HG02938 (cell line): Measurements from ENCODE around the gene KRT3.

Experiments used
- ATAC-seq: cut with Tn5 transposase; IDR thresholded peaks from one replicate; pipeline ENCODE4 v1.9.1; 2021; ENCODE audit warnings: mild to moderate bottlenecking, moderate library complexity; ENCODE audit not compliant: unreplicated experiment

The KRT3 gene

GRCh38 chr12:52814710-52815155 lies 18.8 kb upstream of the KRT3 start:
- no peak for ATAC-seq

GRCh38 chr12:52813885-52814709 lies 18.2 kb upstream of the KRT3 start, which contains the start of gene KRT4:
Gene KRT4 (minus strand): TSS chr12:52814116. CDS start chr12:52814058, 58 bp downstream.
- ATAC-seq: no peak

- no peak for ATAC-seq
These were observed 17.4 kb upstream of the KRT3 start for GRCh38 chr12:52813203-52813819.

GRCh38 chr12:52812749-52813148 lies 16.8 kb upstream of the KRT3 start:
- ATAC-seq: no peak

DNA sequence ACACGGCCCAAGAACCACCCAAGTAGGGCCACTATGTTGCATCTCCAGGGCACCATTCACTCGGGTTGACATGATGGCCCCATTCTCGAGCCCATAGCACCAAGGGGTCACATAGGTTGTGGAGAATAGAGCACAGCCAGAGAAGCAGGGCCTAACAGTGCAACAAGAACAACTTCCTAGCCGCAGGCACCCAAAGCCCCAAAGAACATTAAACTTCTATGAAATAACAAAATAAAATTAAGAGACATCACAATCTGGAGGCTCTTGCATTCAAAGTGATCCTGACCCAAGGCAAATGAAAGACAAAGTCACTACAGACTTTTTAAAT lies 16.1 kb upstream of the KRT3 start:
- no peak for ATAC-seq

DNA sequence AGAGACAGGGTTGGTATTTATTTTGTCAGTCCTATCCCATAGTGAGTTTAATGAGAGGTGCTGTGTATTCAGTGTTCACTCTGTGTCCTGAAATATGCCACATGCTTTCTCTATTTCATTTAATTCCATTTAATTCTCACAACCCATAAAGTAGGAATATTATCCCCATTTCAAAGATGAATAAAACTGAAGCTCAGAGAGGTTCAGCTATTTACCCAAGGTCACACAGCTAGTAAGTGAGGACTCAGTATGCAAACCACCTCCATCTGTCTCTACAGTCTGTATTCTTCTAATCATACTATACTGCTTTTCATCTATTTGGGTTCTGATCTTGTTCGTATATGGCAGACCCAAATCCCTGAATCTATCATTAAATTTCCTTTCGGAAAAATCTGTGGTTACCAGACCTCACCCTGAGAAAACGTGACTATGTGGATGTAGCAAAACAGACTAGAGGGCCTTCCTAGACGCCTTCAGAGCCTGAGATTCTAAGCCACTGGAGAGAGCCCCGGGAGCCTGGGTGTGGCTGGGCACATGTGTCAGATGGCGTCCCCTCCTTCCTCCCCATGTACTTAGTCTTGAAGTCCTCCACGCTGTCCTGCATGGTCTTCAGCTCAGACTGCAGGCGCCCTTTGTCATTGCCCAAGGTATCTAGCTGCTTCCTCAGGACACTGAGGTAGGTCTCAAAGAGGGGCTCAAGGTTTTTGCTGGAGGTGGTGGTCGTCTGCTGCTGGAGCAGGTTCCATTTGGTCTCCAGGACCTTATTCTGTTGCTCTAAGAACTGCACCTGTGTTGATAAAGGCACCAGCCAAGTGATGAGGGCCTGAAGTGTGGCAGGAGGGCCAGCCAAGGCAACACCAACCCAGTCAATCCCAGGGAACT lies 15.5 kb upstream of the KRT3 start:
- ATAC-seq: no peak

DNA sequence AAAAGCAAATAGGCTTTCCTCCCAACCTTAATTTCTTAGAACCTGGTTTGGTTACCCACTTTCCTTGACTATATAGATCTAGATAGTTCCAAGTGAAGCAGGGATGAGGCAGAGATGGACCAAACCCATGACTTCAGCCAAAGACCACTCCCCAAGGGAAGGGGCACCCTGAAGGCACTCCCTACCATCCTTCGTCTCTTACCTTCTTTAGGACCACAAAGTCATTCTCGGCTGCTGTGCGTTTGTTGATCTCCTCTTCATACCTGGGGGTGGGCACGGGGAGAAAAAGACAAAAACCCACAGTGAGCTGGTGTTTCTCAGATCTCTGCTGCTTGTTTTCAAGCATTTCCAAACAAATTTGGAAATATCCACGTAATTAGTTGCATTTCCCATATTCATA lies 14.6 kb upstream of the KRT3 start:
- no peak for ATAC-seq

DNA sequence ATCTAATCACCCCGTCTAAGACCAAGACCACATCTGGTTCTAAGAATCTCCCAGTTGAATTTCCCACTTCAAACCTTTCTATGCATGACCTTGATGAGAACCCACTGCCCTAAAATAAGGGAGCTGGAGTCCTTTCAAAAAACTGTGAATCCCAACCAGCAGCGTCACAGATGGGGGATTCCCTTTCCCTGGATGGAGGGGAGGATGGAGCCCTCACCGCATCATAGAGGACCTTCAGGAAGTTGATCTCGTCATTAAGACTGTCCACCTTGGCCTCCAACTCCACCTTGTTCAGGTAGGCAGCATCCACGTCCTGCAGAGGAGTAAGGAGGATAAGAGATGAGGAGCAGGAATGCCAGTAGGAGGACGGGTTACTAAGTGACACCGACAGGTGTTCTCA lies 13.2 kb upstream of the KRT3 start:
- no peak for ATAC-seq

GRCh38 chr12:52808573-52809160 lies 12.8 kb upstream of the KRT3 start:
- ATAC-seq: no peak

DNA sequence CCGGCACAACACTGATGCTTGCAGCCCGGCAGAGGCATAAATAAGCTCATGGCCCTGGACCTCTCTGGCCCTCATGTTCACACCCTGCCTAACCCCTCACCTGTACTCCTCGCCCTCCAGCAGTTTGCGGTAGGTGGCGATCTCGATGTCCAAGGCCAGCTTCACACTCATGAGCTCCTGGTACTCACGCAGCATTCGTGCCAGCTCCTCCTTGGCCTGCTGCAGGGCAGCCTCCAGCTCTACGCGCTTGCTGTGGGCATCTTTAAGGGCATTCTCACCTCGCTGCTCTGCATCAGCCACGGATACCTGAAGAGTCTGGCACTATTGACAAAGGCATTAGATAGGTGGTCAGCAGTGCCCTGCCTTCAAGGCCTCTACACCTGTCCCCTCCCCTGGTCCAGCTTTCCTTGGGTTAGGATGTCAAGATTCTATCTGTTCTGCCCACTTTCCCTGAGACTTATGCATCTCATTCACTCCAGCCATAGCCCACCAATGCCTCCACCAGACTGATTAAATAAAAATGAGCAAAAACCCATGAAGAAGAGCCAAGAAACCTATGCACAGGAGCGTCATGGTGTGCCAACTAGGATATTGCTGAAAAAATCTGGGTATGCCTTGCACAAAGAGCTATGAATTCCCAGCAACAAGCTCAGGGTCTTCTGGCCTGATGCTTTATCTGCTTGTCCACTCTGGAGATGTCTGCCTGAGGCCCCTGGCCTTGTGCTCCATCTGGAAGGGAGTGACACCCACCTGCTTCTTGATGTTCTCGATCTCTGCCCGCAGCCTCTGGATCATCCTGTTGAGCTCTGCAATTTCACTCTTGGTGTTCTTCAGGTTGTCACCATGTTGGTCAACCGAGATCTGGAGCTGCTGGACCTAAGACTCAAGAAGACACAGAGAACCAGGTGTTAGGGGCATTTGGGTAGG lies 11.9 kb upstream of the KRT3 start:
- no peak for ATAC-seq

- no peak for ATAC-seq
These were observed 11.1 kb upstream of the KRT3 start for GRCh38 chr12:52806821-52807543.

DNA sequence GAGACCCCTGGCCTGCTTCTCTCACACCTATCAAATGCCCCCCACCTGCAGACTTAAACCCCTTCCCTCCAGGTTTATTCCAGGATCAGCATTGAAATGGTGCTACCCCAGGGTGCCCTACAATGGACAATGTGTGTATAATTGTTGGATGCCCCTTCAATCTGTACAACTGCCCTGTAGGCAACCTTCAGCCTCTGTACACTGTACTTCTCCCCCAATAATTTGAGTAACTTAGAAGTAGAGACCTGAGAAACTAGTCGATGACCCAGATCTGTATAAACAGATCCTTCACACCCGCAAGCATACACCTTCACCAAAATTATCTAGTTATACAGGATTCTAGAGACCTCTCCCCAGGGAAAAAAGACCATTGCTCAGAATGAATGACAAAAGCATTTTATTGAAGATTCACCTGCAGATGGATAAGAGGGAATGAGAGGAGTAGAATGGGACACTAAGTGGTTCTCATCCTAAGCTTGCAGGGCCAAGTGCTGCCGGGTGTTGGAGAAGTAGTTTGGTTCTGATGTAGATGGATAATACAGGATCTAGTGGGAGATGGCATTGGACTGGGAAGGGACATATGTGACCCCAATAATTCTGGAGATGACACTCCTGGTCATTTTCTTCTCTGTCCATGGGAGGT lies 10.4 kb upstream of the KRT3 start:
- ATAC-seq: no peak

DNA sequence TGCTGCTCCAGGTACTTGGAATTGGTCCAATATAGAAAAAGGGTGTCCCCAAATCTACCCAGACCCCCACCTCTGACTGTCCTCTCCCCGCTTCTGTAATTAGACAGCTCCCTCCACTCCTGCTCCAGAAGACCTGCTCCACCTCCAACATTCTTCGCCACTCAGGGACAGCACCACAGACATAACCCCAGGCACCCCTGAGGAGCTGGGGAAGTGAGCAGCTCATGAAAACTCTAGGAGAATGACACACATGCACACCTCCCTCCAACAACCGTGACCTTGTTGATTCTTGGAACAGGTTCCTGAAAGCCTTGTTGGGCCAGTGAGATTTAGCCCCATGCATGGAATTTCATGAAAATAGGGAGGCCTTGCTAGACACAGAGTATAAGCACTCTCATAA lies 9.8 kb upstream of the KRT3 start:
- no peak for ATAC-seq

- no peak for ATAC-seq
These were observed 9.1 kb upstream of the KRT3 start for GRCh38 chr12:52805000-52805399.

DNA sequence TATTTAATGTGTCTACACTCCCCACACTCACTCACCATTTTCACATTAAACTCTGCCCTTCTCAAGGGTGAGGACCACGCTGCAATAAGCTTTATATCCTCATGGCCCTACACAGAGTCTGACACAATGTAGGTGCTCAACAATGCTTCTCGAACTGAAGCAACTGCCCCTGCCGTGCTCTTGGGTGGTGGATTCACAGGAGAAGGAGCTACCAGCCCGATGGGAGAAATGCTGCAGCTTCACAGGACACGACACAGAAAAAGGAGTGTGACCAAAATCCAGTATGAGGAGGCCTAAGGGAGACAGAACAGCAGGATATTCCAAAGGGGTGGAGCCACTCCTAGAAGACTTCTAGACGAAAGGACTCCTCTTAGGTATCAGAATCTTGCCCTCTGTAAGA lies 6.5 kb upstream of the KRT3 start:
- no peak for ATAC-seq

- ATAC-seq: no peak
These were observed 5.9 kb upstream of the KRT3 start for GRCh38 chr12:52801773-52802172.

DNA sequence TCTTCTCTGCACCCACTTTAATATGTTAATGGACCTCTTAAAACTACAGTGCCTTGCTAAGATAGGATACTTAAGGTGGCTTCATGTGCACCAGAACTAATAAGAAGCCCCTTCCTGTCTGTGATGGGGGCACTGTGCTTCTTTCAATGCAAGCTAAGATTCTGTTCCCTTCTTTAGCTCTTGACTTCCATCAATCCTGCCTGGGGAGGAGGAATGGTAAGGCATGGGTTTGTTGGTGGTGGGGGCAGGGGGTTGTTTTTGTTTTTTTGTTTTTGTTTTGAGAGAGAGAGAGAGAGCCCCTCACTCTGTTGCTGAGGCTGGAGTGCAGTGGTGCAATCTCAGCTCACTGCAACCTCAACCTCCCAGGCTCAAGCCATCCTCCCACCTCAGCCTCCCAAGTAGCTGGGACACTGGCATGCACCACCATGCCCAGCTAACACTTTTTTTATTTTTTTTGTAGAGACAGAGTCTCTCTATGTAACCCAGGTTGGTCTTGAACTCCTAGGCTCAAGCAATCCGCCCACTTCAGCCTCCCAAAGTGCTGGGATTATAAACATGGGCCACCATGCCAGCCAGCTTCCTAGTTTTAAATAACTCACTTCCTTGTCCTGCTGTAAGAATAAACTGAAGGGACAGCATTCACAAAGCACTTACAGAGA lies 4.5 kb upstream of the KRT3 start:
- no peak for ATAC-seq

GRCh38 chr12:52799505-52800211 lies 3.7 kb upstream of the KRT3 start:
- no peak for ATAC-seq
